ENCODE measurements around the gene VIL1.

VIL1 gene

GRCh38 chr2:218401890-218402289 is 17.0 kb upstream of the VIL1 start:
- no peak overlapping the region for H3K27ac ChIP-seq (ENCODE audit: extremely low read depth, low read depth, low read length)
- ChIA-PET POLR2A (interaction anchor here (0.5 to 1.2 kb wide), 4 partner anchors 11 to 220 kb away, joined by 3 to 7 read pairs (median 4); partner anchors contain the start of genes AAMP and PNKD), CTCF (no interaction called here)
- peaks cover 16% of the 10 kb centered on the region for H3K4me1 ChIP-seq (ENCODE audit: control insufficient read depth, insufficient read depth, low read length)
- H3K4me3 ChIP-seq (ENCODE audit: low read depth, low read length) = no peak overlapping the region
- H3K9me3 ChIP-seq (ENCODE audit: control insufficient read depth, insufficient read depth, low read depth, low read length) = no peaks in the 10 kb centered on the region
- peaks cover 0 to 41% of the 10 kb centered on the region in 2 experiments; a peak in 1 of 3 replicates for H3K36me3 ChIP-seq (ENCODE audit: control insufficient read depth in 2 of 2, insufficient read depth in 1 of 2, low read length in 2 of 2)
- no peak for TF ChIP-seq ZNF501 (tag by site-specific recombination; IDR thresholded peaks at IDR 0.05)
- no peak for TF ChIP-seq ZNF354C (tag by site-specific recombination; IDR thresholded peaks at IDR 0.05; ENCODE audit: borderline replicate concordance, low read depth)
- TF ChIP-seq TCF7L2 (IDR thresholded peaks at IDR 0.05; ENCODE audit: borderline replicate concordance, low read depth, low read length) = no peak
- TF ChIP-seq ZNF280C (tag by site-specific recombination; IDR thresholded peaks at IDR 0.05) = no peak

- ChIA-PET POLR2A (no interaction called here), CTCF (no interaction called here)
- Histone ChIP-seq H3K4me1 (ENCODE audit: control insufficient read depth, insufficient read depth, low read length) (peaks cover 10% of the 10 kb centered on the region; the same call in 1 of the 2 replicates), H3K36me3 (ENCODE audit: control insufficient read depth in 2 of 2, insufficient read depth in 1 of 2, low read length in 2 of 2) (peaks cover 0 to 41% of the 10 kb centered on the region in 2 experiments; a peak in 1 of 3 replicates), H3K4me3 (ENCODE audit: low read depth, low read length) (no peak overlapping the region), H3K9me3 (ENCODE audit: control insufficient read depth, insufficient read depth, low read depth, low read length) (no peaks in the 10 kb centered on the region), H3K27ac (ENCODE audit: extremely low read depth, low read depth, low read length) (no peak overlapping the region)
- TF ChIP-seq HOXC10 (CRISPR knock-in tag; IDR thresholded peaks at IDR 0.05) = no peak
- no peak for TF ChIP-seq ZNF184 (tag by site-specific recombination; IDR thresholded peaks at IDR 0.05)
- TF ChIP-seq ZNF248 (tag by site-specific recombination; IDR thresholded peaks at IDR 0.05) = no peak
- TF ChIP-seq KLF1 (tag by site-specific recombination; IDR thresholded peaks at IDR 0.05) = no peak
- TF ChIP-seq, protein P1, sequence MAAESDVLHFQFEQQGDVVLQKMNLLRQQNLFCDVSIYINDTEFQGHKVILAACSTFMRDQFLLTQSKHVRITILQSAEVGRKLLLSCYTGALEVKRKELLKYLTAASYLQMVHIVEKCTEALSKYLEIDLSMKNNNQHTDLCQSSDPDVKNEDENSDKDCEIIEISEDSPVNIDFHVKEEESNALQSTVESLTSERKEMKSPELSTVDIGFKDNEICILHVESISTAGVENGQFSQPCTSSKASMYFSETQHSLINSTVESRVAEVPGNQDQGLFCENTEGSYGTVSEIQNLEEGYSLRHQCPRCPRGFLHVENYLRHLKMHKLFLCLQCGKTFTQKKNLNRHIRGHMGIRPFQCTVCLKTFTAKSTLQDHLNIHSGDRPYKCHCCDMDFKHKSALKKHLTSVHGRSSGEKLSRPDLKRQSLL (tag by site-specific recombination; IDR thresholded peaks at IDR 0.05) = no peak
- TF ChIP-seq, protein P2, sequence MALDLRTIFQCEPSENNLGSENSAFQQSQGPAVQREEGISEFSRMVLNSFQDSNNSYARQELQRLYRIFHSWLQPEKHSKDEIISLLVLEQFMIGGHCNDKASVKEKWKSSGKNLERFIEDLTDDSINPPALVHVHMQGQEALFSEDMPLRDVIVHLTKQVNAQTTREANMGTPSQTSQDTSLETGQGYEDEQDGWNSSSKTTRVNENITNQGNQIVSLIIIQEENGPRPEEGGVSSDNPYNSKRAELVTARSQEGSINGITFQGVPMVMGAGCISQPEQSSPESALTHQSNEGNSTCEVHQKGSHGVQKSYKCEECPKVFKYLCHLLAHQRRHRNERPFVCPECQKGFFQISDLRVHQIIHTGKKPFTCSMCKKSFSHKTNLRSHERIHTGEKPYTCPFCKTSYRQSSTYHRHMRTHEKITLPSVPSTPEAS (tag by site-specific recombination; IDR thresholded peaks at IDR 0.05) = no peak
- TF ChIP-seq, protein P3, sequence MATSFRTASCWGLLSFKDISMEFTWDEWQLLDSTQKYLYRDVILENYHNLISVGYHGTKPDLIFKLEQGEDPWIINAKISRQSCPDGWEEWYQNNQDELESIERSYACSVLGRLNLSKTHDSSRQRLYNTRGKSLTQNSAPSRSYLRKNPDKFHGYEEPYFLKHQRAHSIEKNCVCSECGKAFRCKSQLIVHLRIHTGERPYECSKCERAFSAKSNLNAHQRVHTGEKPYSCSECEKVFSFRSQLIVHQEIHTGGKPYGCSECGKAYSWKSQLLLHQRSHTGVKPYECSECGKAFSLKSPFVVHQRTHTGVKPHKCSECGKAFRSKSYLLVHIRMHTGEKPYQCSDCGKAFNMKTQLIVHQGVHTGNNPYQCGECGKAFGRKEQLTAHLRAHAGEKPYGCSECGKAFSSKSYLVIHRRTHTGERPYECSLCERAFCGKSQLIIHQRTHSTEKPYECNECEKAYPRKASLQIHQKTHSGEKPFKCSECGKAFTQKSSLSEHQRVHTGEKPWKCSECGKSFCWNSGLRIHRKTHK (tag by site-specific recombination; IDR thresholded peaks at IDR 0.05) = no peak
- TF ChIP-seq ZNF302 (tag by site-specific recombination; IDR thresholded peaks at IDR 0.05; ENCODE audit: low read depth) = no peak
- TF ChIP-seq TSHZ1 (tag by site-specific recombination; IDR thresholded peaks at IDR 0.05; ENCODE audit: borderline replicate concordance) = no peak
- no peak for TF ChIP-seq ZNF37A (tag by site-specific recombination; IDR thresholded peaks at IDR 0.05)
These were observed 16.4 kb upstream of the VIL1 start for GRCh38 chr2:218402491-218402901.
